Omental fat pad (tissue), 4 donors: Measurements from ENCODE around the gene DACH1. TPM values are rescaled to one million over a fixed set of nuclear protein-coding genes. Genes with fewer than 3 reads are reported as not detected.
"Not testable (repeated sequence)": the region's sequence is repeated elsewhere in the genome, so short reads cannot be mapped to it uniquely, and the experiment has no call there.

Source experiments
- ATAC-seq: fragments of 150-250 bp; one replicate; pipeline ENCODE4 v1.9.1; 2016; ENCODE audit warnings: mild to moderate bottlenecking, moderate library complexity; ENCODE audit not compliant: low FRiP score
- DNase-seq: peaks from one replicate; pipeline ENCODE4 v3.0.0-alpha.2; 2019; ENCODE audit warnings: low spot score
- total RNA-seq, 4 donors: library from RNA; depleted of rRNA; stranded (reverse); fragments of >200 nt; gene quantifications; one replicate each; pipeline ENCODE4 v1.1.0, GENCODE V29; 2016
- TF ChIP-seq, protein P1 (sequence below), 3 donors: fragments of 450-650 bp; IDR thresholded peaks; one replicate each; pipeline ENCODE4 v1.5.1; 2016 to 2017; ENCODE audit warnings: antibody characterized with exemption in 3 of 3, mild to moderate bottlenecking in 3 of 3, moderate library complexity in 2 of 3

DACH1 gene
- total RNA-seq, 4 donors from 2014 or later, result 1.1 to 10.4 (median 2.8) TPM

DNA sequence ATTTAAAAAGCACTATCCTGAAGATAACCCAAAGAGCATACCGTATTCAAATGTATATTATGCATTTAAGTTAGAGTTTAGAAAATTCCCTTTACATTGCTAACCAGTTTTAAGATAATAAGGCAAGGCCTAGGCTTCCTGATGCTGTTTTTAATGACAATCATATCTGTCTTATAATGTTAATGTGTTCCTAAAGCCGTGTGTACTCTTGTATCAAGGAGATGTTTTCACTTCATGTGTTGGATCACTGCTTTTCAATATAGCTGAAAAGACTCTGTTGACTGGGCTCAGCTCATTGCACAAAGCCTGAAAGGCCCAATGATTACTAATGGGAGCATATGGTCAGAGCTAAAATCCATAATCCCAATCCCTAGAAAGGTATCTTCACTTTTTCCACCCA is 81.6 kb downstream of the DACH1 start:
- ATAC-seq (no peak), DNase-seq (no peak)
- TF ChIP-seq, protein P1, sequence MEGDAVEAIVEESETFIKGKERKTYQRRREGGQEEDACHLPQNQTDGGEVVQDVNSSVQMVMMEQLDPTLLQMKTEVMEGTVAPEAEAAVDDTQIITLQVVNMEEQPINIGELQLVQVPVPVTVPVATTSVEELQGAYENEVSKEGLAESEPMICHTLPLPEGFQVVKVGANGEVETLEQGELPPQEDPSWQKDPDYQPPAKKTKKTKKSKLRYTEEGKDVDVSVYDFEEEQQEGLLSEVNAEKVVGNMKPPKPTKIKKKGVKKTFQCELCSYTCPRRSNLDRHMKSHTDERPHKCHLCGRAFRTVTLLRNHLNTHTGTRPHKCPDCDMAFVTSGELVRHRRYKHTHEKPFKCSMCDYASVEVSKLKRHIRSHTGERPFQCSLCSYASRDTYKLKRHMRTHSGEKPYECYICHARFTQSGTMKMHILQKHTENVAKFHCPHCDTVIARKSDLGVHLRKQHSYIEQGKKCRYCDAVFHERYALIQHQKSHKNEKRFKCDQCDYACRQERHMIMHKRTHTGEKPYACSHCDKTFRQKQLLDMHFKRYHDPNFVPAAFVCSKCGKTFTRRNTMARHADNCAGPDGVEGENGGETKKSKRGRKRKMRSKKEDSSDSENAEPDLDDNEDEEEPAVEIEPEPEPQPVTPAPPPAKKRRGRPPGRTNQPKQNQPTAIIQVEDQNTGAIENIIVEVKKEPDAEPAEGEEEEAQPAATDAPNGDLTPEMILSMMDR (IDR thresholded peaks at IDR 0.05), result no peak

- DNase-seq, result no peak
- TF ChIP-seq, protein P1 (IDR thresholded peaks at IDR 0.05), result no peak
- ATAC-seq, result no peak
These were observed 86.5 kb downstream of the DACH1 start for GRCh38 chr13:71780546-71780945.

- DNase-seq, ATAC-seq: not testable (repeated sequence)
These were observed 88.0 kb downstream of the DACH1 start for GRCh38 chr13:71778998-71779397.

- DNase-seq, result no peak
- TF ChIP-seq, protein P1 (IDR thresholded peaks at IDR 0.05), result no peak
- ATAC-seq, result no peak
These were observed 91.0 kb downstream of the DACH1 start for GRCh38 chr13:71775966-71776365.

GRCh38 chr13:71774863-71775262 is 92.1 kb downstream of the DACH1 start:
- ATAC-seq, result no peak
- no peak for DNase-seq
- TF ChIP-seq, protein P1 (IDR thresholded peaks at IDR 0.05), result no peak

DNA sequence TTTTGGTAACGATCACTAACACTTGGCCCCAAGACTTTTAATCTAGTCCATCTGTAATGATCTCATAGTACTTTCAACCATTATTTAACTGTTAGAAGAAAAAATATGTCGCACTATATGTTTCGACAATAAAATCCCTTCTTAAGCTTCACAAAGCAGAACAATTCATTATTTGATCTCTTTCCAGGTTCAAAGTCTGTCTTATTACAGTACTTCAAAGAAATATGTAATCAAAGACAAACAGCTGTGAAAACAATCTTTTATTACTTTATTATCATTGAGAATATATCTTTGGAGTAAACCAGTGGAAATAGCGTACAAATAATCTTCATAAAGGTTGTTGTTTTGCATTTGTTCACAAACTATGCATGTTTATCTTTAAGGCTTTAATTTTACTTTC is 93.5 kb downstream of the DACH1 start:
- ATAC-seq (no peak), DNase-seq (no peak)
- TF ChIP-seq, protein P1 (IDR thresholded peaks at IDR 0.05), result no peak

DNA sequence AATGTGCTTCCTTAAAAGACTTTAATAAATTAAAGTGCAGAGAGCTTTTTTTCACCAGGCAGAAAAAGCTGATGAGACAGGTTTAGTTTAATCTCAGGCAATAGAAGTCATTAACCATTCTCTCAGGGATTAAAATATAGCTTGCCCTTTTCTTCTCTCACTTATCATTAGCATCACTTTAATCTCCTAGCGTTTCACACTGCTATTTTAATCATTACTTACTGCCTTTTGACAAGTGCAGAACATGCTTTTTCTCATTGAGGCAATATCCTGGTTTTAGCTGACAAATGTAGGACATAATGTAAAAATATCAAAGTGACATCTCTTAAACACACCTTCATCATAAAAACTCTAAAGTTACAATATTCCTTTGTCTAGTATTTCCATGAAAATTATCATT is 94.6 kb downstream of the DACH1 start:
- TF ChIP-seq, protein P1 (IDR thresholded peaks at IDR 0.05), result no peak
- DNase-seq, result no peak
- ATAC-seq, result no peak

DNA sequence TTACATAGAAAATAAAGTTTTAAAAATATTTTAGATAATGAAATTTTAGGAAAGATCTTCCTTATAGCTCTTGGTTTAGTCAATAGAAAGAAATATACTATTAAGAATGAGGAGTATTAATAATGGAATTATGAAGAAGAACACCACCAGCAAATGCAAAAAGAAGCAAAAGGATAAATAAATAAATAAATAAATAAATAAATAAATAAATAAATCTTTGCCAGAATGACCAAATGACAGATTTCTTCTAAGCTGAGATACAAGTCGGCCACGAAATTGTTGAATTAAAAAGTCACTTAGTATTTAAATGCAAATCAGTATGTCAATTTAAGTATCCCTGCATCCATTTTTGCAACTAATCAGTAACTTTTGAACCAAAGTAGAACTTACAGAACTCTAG is 95.9 kb downstream of the DACH1 start:
- TF ChIP-seq, protein P1 (IDR thresholded peaks at IDR 0.05), result no peak
- ATAC-seq (no peak), DNase-seq (no peak)
